K562 (cell line): ENCODE data around the gene KIF25. TPM values are rescaled to one million over a fixed set of nuclear protein-coding genes. Genes with fewer than 3 reads are reported as not detected.
A peak's percentile ranks its signal among the peaks of the same experiment; 100 is the strongest.

Experiments used
- ATAC-seq: fragments of 200-7000 bp; cut with Tn5 transposase; 3 replicates; pipeline ENCODE4 v1.9.1; 2020; ENCODE audit warnings: moderate library complexity
- BruUV-seq: library from RNA; stranded (reverse); fragments of 400-500 nt; replicated peaks from 2 replicates; lab custom pipeline; 2021; lab: Mats Ljungman, UMichigan
- CTCF ChIA-PET: fragments of 300-600 bp; formaldehyde crosslinking; extraction: SDS; loops from one replicate; lab custom pipeline; 2021; ENCODE audit warnings: low intra/inter-chr PET ratio; lab: Yijun Ruan, JAX
- POLR2A ChIA-PET: fragments of 300-600, 350-650 bp; sonication (Branson Sonifier 250); formaldehyde crosslinking; extraction: SDS; loops from one replicate; lab custom pipeline; 2021; ENCODE audit warnings: antibody characterized with exemption, inconsistent platforms; lab: Yijun Ruan, JAX
- DNase-seq, 4 experiments: peaks; one replicate each; pipeline versions ENCODE4 v3.0.0 to v3.0.0-alpha.2; 2011 to 2018; ENCODE audit warnings: low spot score in 3 of 4, mixed read lengths in 3 of 4; ENCODE audit errors: extremely low read depth in 1 of 4
- FAIRE-seq: peaks from 2 replicates; lab custom pipeline; 2011; peaks lifted over from hg19 to GRCh38; lab: Jason Lieb, UNC
- H2AFZ ChIP-seq: 2 replicates; pipeline ENCODE4 v1.6.0; 2011; ENCODE audit warnings: low read depth, low read length, control low read depth, inconsistent platforms
- H3K27ac ChIP-seq: fragments of 200-600 bp; 3 replicates; pipeline ENCODE4 v1.8.0; 2011; ENCODE audit warnings: low read depth, mild to moderate bottlenecking, control low read depth, inconsistent platforms, low read length, moderate library complexity, mixed read lengths; ENCODE audit errors: extremely low read depth
- H3K27me3 ChIP-seq, 2 experiments: fragments of 300-600 bp in 1 of 2; 2 replicates in 1 of 2; 3 replicates in 1 of 2; pipeline versions ENCODE4 v1.6.0 to v1.8.0; 2011; ENCODE audit warnings: inconsistent platforms in 2 of 2, low read length in 2 of 2, mild to moderate bottlenecking in 1 of 2, mixed read lengths in 1 of 2, moderate library complexity in 1 of 2; ENCODE audit not compliant: control insufficient read depth in 2 of 2, insufficient read depth in 2 of 2
- H3K36me3 ChIP-seq: fragments of 300-600 bp; 3 replicates; pipeline ENCODE4 v1.8.0; 2011; ENCODE audit warnings: mild to moderate bottlenecking, low read length, inconsistent platforms; ENCODE audit not compliant: control insufficient read depth, insufficient read depth
- H3K4me1 ChIP-seq, 2 experiments: fragments of 200-600 bp in 1 of 2; replicated peaks in 1 of 2; 2 replicates in 1 of 2; 3 replicates in 1 of 2; pipeline versions ENCODE4 v1.5.1 to v1.8.0; 2011; ENCODE audit warnings: inconsistent platforms in 2 of 2, low read length in 2 of 2, mild to moderate bottlenecking in 1 of 2, mixed read lengths in 1 of 2, moderate library complexity in 1 of 2; ENCODE audit not compliant: control insufficient read depth in 2 of 2, insufficient read depth in 2 of 2
- H3K4me2 ChIP-seq: 2 replicates; pipeline ENCODE4 v1.6.1; 2011; ENCODE audit warnings: low read length, control low read depth, inconsistent platforms, mixed read lengths; ENCODE audit not compliant: insufficient read depth
- H3K4me3 ChIP-seq: fragments of 200-600 bp; sonication (generic), shearing (Covaris generic); 2 replicates; pipeline ENCODE4 v1.5.1; 2016; ENCODE audit warnings: control low read depth, inconsistent platforms
- H3K79me2 ChIP-seq: fragments of 200-600 bp; 3 replicates; pipeline ENCODE4 v1.8.0; 2011; ENCODE audit warnings: low read length, inconsistent platforms; ENCODE audit not compliant: control insufficient read depth, insufficient read depth
- H3K9ac ChIP-seq, 2 experiments: 2 replicates each; pipeline versions ENCODE4 v1.6.0 to v1.6.1; 2011; ENCODE audit warnings: low read depth in 2 of 2, low read length in 2 of 2, control low read depth in 1 of 2, inconsistent platforms in 1 of 2, mild to moderate bottlenecking in 1 of 2, mixed read lengths in 1 of 2; ENCODE audit not compliant: insufficient read depth in 1 of 2
- H3K9me1 ChIP-seq: one replicate; pipeline ENCODE4 v1.6.0; 2011; ENCODE audit warnings: inconsistent platforms, mild to moderate bottlenecking, low read length, moderate library complexity; ENCODE audit not compliant: control insufficient read depth, insufficient read depth
- H3K9me3 ChIP-seq: replicated peaks from 2 replicates; pipeline ENCODE4 v1.5.1; 2011; ENCODE audit warnings: low read depth, low read length, inconsistent platforms; ENCODE audit not compliant: control insufficient read depth, insufficient read depth
- H4K20me1 ChIP-seq: replicated peaks from 2 replicates; pipeline ENCODE4 v1.6.1; 2011; ENCODE audit warnings: low read length, inconsistent platforms, mixed read lengths; ENCODE audit not compliant: control insufficient read depth, insufficient read depth
- DLX4 ChIP-seq: fragments of 250-450 bp; sonication (Bioruptor Pico); IDR thresholded peaks from 2 replicates; pipeline ENCODE4 v1.6.1; 2021; ENCODE audit warnings: mild to moderate bottlenecking
- FOXA3 ChIP-seq, 2 experiments: fragments of 450-650 bp in 1 of 2; sonication (generic) in 1 of 2; formaldehyde crosslinking; IDR thresholded peaks in 1 of 2; conservative IDR thresholded peaks in 1 of 2; 2 replicates each; pipeline versions ENCODE4 v1.4.0 to v1.8.0; 2020 to 2022; ENCODE audit warnings: mild to moderate bottlenecking in 2 of 2, missing genetic modification reagents in 1 of 2
- HNRNPH1 ChIP-seq: fragments of 200-400 bp; formaldehyde crosslinking; optimal IDR thresholded peaks from 2 replicates; pipeline ENCODE3; 2017; ENCODE audit warnings: low read depth, mild to moderate bottlenecking, low read length, moderate library complexity
- MAFK ChIP-seq: IDR thresholded peaks from 2 replicates; pipeline ENCODE4 v1.6.1; 2011; ENCODE audit warnings: low read length, improper control_type of control experiment
- NCOA6 ChIP-seq: fragments of 450-650 bp; IDR thresholded peaks from 2 replicates; pipeline ENCODE4 v1.6.1; 2017; ENCODE audit warnings: mild to moderate bottlenecking
- PHF20 ChIP-seq: fragments of 450-650 bp; IDR thresholded peaks from 2 replicates; pipeline ENCODE4 v1.6.1; 2018; ENCODE audit not compliant: partially characterized antibody
- RNF2 ChIP-seq: sonication (generic); IDR thresholded peaks from 2 replicates; pipeline ENCODE4 v1.6.1; 2016
- SAFB ChIP-seq: fragments of 200-400 bp; formaldehyde crosslinking; IDR thresholded peaks from 2 replicates; pipeline ENCODE4 v1.6.1; 2017; ENCODE audit warnings: low read depth, low read length, borderline replicate concordance
- SIX5 ChIP-seq, 2 experiments: IDR thresholded peaks; 2 replicates each; pipeline ENCODE4 v1.6.1; 2011; ENCODE audit warnings: low read length in 2 of 2, borderline replicate concordance in 1 of 2, low read depth in 1 of 2, mild to moderate bottlenecking in 1 of 2, moderate library complexity in 1 of 2; ENCODE audit not compliant: insufficient read depth in 1 of 2
- SP1 ChIP-seq: sonication (generic); formaldehyde crosslinking; IDR thresholded peaks from 2 replicates; pipeline ENCODE4 v1.8.1; 2022; ENCODE audit warnings: mild to moderate bottlenecking, missing genetic modification reagents
- TCF7 ChIP-seq: sonication (generic); IDR thresholded peaks from 2 replicates; pipeline ENCODE4 v1.6.1; 2016; ENCODE audit warnings: antibody characterized with exemption, borderline replicate concordance
- TGIF2 ChIP-seq: sonication (generic); formaldehyde crosslinking; IDR thresholded peaks from 2 replicates; pipeline ENCODE4 v1.8.1; 2022; ENCODE audit warnings: mild to moderate bottlenecking, missing genetic modification reagents, moderate library complexity
- ZNF217 ChIP-seq: sonication (generic); formaldehyde crosslinking; IDR thresholded peaks from 2 replicates; pipeline ENCODE4 v1.8.0; 2022; ENCODE audit warnings: mild to moderate bottlenecking, missing genetic modification reagents
- ZNF224 ChIP-seq: sonication (generic); formaldehyde crosslinking; IDR thresholded peaks from 2 replicates; pipeline ENCODE4 v1.8.0; 2022; ENCODE audit warnings: mild to moderate bottlenecking, missing genetic modification reagents
- WGBS: fragments of 100-300 bp; shearing (Covaris generic); methylation state at CpG from one replicate; pipeline ENCODE4 v1.1.6; 2016; ENCODE audit warnings: low coverage, mixed read lengths; ENCODE audit not compliant: insufficient coverage; ENCODE audit errors: missing lambda C conversion rate; 5-methylcytosine and 5-hydroxymethylcytosine counted together
- in situ Hi-C: fragments of 300-500 bp; cut with MboI; formaldehyde crosslinking; loops from 4 replicates; pipeline ENCODE4 v1.15.0; 2018; ENCODE audit warnings: inconsistent platforms, mixed read lengths
- intact Hi-C: fragments of 100-400 bp; cut with micrococcal nuclease; formaldehyde crosslinking; loops from 2 replicates; pipeline ENCODE4 v1.14.2; 2022
- polyA plus RNA-seq, 8 experiments: library from polyadenylated mRNA; depleted of rRNA in 4 of 8; stranded (reverse) in 5 of 8; unstranded in 3 of 8; fragments of >200 nt; fragmentation: Nextera tagmentation in 2 of 8; fragmentation: Illumina TruSeq in 1 of 8; extraction: Ambion mirVana in 2 of 8; extraction: Trizol in 1 of 8; gene quantifications; 2 replicates each; pipeline versions ENCODE4 v1.2.1 to v1.2.3, GENCODE V29; 2011 to 2014; ENCODE audit warnings: inconsistent platforms in 1 of 8, missing spikeins in 1 of 8
- total RNA-seq, 7 experiments: library from RNA; depleted of rRNA in 6 of 7; stranded (reverse); fragments of >200 nt in 6 of 7; fragmentation: Illumina TruSeq in 2 of 7; extraction: Trizol in 2 of 7; gene quantifications; 2 replicates each; pipeline versions ENCODE4 v1.2.1 to v1.2.3, GENCODE V29; 2011 to 2021; ENCODE audit warnings: low replicate concordance in 1 of 7
- TF ChIP-seq, protein P1 (sequence below): sonication (generic); formaldehyde crosslinking; IDR thresholded peaks from 2 replicates; pipeline ENCODE4 v1.8.0; 2023; ENCODE audit warnings: missing genetic modification reagents, mild to moderate bottlenecking, borderline replicate concordance
- TF ChIP-seq, protein P2 (sequence below): fragments of 250-450 bp; sonication (Bioruptor Pico); IDR thresholded peaks from 2 replicates; pipeline ENCODE4 v1.5.1; 2021; ENCODE audit warnings: mild to moderate bottlenecking

The KIF25 gene
- total and polyA plus RNA-seq, 9 of the 15 experiments (the other 6 are each of a cell fraction or from before 2014, with no cell fraction given), result 0.04 to 0.49 (median 0.23) TPM; not detected in 5

- Histone ChIP-seq H3K9ac (peak overlapping the region in 1 of 2 experiments; percentile 74; a peak in 2 of 4 replicates), H3K9me1 (no peaks in the 10 kb centered on the region), H4K20me1 (peaks cover 3% of the 10 kb centered on the region; the same call in 1 of the 2 replicates), H3K9me3 (no peaks in the 10 kb centered on the region), H3K4me3 (no peak overlapping the region), H3K4me2 (no peak overlapping the region), H3K4me1 (peaks cover 0 to 21% of the 10 kb centered on the region in 2 experiments; a peak in 2 of 5 replicates), H2AFZ (no peak overlapping the region), H3K36me3 (no peaks in the 10 kb centered on the region), H3K27ac (no peak overlapping the region), H3K27me3 (peaks cover 36 to 55% of the 10 kb centered on the region in 2 experiments), H3K79me2 (no peaks in the 10 kb centered on the region)
- ChIA-PET POLR2A (interaction anchor here (0.5 kb wide), 1 partner anchor 9 kb away, joined by 3 read pairs; no protein-coding TSS in a partner anchor), CTCF (no interaction called here)
- ATAC-seq (no peak; the same call in 2 of the 3 replicates), FAIRE-seq (no peak), DNase-seq (no peak)
- WGBS, result 7% methylated on average over 12 of the region's 12 CpGs
- TF ChIP-seq, protein P1, sequence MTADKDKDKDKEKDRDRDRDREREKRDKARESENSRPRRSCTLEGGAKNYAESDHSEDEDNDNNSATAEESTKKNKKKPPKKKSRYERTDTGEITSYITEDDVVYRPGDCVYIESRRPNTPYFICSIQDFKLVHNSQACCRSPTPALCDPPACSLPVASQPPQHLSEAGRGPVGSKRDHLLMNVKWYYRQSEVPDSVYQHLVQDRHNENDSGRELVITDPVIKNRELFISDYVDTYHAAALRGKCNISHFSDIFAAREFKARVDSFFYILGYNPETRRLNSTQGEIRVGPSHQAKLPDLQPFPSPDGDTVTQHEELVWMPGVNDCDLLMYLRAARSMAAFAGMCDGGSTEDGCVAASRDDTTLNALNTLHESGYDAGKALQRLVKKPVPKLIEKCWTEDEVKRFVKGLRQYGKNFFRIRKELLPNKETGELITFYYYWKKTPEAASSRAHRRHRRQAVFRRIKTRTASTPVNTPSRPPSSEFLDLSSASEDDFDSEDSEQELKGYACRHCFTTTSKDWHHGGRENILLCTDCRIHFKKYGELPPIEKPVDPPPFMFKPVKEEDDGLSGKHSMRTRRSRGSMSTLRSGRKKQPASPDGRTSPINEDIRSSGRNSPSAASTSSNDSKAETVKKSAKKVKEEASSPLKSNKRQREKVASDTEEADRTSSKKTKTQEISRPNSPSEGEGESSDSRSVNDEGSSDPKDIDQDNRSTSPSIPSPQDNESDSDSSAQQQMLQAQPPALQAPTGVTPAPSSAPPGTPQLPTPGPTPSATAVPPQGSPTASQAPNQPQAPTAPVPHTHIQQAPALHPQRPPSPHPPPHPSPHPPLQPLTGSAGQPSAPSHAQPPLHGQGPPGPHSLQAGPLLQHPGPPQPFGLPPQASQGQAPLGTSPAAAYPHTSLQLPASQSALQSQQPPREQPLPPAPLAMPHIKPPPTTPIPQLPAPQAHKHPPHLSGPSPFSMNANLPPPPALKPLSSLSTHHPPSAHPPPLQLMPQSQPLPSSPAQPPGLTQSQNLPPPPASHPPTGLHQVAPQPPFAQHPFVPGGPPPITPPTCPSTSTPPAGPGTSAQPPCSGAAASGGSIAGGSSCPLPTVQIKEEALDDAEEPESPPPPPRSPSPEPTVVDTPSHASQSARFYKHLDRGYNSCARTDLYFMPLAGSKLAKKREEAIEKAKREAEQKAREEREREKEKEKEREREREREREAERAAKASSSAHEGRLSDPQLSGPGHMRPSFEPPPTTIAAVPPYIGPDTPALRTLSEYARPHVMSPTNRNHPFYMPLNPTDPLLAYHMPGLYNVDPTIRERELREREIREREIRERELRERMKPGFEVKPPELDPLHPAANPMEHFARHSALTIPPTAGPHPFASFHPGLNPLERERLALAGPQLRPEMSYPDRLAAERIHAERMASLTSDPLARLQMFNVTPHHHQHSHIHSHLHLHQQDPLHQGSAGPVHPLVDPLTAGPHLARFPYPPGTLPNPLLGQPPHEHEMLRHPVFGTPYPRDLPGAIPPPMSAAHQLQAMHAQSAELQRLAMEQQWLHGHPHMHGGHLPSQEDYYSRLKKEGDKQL (CRISPR knock-in tag), result no peak
- TF ChIP-seq RNF2 (no peak), DLX4 (CRISPR knock-in tag) (no peak), ZNF224 (CRISPR knock-in tag) (no peak), HNRNPH1 (no peak), TCF7 (no peak), TGIF2 (CRISPR knock-in tag) (no peak), SAFB (no peak), SP1 (CRISPR knock-in tag) (no peak), FOXA3 (CRISPR knock-in tag; conservative IDR thresholded peaks at IDR 0.05 in 1 of 2, IDR thresholded peaks at IDR 0.05 in 1 of 2) (no peak), ZNF217 (no peak), PHF20 (no peak), MAFK (no peak), SIX5 (IDR thresholded peaks at IDR 0.05; ENCODE audit: borderline replicate concordance in 1 of 2, insufficient read depth in 1 of 2, low read depth in 1 of 2, low read length in 2 of 2) (no peak), NCOA6 (no peak)
- TF ChIP-seq, protein P2, sequence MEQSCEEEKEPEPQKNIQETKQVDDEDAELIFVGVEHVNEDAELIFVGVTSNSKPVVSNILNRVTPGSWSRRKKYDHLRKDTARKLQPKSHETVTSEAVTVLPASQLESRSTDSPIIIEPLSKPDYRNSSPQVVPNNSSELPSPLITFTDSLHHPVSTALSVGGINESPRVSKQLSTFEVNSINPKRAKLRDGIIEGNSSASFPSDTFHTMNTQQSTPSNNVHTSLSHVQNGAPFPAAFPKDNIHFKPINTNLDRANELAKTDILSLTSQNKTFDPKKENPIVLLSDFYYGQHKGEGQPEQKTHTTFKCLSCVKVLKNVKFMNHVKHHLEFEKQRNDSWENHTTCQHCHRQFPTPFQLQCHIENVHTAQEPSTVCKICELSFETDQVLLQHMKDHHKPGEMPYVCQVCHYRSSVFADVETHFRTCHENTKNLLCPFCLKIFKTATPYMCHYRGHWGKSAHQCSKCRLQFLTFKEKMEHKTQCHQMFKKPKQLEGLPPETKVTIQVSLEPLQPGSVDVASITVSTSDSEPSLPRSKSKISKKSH (CRISPR knock-in tag), result no peak
- BruUV-seq, result no TSS peak
- in situ Hi-C loops, result no loop called here
- intact Hi-C loops, result no loop called here
Observed at GRCh38 chr6:167995302-167995701, 2.2 kb upstream of the KIF25 start.
